Lower leg skin (tissue), 3 donors: ENCODE measurements around the gene EMSY.

Experiments used
- CTCF ChIP-seq, 3 donors: fragments of 450-650 bp; IDR thresholded peaks; one replicate each; pipeline ENCODE4 v1.5.1; 2016; ENCODE audit warnings: antibody characterized with exemption in 3 of 3, mild to moderate bottlenecking in 3 of 3, moderate library complexity in 2 of 3
- POLR2A ChIP-seq, 2 donors: fragments of 450-650 bp; IDR thresholded peaks; one replicate each; pipeline ENCODE4 v1.6.1; 2016 to 2017; ENCODE audit warnings: antibody characterized with exemption in 2 of 2, mild to moderate bottlenecking in 1 of 2, moderate library complexity in 1 of 2

DNA sequence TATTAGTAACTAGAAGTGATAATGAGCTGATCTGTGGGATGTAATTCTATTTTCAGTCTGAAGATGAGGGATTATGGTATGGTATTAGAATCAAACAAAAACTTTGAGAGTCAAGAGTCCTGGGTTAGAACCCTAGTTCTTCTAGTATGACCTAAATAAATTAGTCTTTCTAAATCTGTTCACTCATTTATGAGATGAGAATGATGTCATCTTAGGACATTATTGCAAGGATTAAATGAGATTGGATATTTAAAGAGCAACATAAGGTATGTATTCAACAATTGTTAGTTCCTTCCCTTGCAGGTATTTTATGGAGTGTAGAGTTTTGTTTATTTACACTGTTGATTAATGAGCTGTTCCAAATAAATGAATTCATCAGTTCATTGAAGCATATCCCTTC lies 21.8 kb downstream of the EMSY start:
- no peak for TF ChIP-seq CTCF (IDR thresholded peaks at IDR 0.05)
- TF ChIP-seq POLR2A (IDR thresholded peaks at IDR 0.05): no peak
